Muscle of back (tissue), 11 donors: ENCODE measurements around the gene CDK5. TPM values are rescaled to one million over a fixed set of nuclear protein-coding genes. Genes with fewer than 3 reads are reported as not detected.
"Not testable (repeated sequence)": the region's sequence is repeated elsewhere in the genome, so short reads cannot be mapped to it uniquely, and the experiment has no call there.

Source experiments
- DNase-seq, 3 donors: peaks; one replicate each; pipeline versions ENCODE4 v3.0.0 to v3.0.0-alpha.2; 2013
- polyA plus RNA-seq, 10 donors: library from polyadenylated mRNA; unstranded; fragments of 120-200 nt; gene quantifications; one replicate each; pipeline ENCODE4 v1.2.1, GENCODE V29; 2013; ENCODE audit not compliant: insufficient read length in 10 of 10

The CDK5 gene
- polyA plus RNA-seq, 10 donors: 5.4 to 11.2 (median 9.4) TPM

- DNase-seq: peak in 2 of 3 donors; percentile 61 to 82
These were observed 39.7 kb downstream of the CDK5 start for GRCh38 chr7:151017953-151018420.

- DNase-seq: no peak
These were observed 40.2 kb downstream of the CDK5 start for GRCh38 chr7:151017370-151017952.

DNA sequence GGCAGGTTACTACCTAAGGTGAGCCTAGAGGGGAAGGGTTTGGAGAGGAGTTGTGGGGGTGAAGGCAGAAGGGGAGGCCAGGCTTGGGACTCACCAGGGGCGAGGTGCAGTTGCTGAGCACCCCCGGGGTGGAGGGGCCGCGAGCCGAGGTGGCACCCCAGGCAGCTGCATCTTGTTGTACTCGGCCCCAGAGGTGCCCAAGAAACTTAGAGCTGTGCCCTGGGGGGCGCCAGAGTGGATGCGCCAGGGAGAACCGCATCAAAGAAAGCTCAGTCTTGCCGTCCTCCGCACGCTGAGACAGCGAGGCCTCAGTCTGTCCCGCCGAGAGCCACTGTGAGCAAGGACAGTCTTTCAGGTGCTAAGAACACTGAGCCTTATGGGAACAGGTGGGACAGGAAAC is 40.8 kb downstream of the CDK5 start:
- DNase-seq: no peak

DNA sequence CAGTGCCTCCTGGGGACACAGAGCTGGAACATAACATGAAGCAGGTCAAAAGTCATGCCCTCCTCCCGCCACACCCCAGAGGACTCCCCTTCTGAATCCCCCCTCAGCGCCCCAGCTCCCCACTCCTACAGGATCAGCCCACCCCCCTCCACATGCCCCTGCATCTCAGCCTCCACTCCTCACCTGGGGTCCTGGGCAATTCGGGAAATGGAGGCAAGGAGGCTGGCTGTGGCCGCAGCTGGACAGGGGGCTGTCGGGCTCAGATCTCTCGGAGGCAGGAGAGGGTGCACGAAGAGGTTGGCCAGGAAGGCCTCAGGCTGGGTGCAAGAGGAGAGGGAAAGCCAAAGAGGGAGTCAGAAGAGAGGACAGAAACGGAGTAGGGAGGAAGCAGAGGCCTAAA is 41.2 kb downstream of the CDK5 start:
- no peak for DNase-seq

GRCh38 chr7:151015967-151016366 is 41.7 kb downstream of the CDK5 start:
- DNase-seq: no peak

- DNase-seq: peak in 1 of 3 donors; percentile 53
These were observed 42.7 kb downstream of the CDK5 start for GRCh38 chr7:151014950-151015349.

GRCh38 chr7:151013733-151014497 is 43.8 kb downstream of the CDK5 start:
- DNase-seq: peak; percentile 63 to 90 (median 82)

DNA sequence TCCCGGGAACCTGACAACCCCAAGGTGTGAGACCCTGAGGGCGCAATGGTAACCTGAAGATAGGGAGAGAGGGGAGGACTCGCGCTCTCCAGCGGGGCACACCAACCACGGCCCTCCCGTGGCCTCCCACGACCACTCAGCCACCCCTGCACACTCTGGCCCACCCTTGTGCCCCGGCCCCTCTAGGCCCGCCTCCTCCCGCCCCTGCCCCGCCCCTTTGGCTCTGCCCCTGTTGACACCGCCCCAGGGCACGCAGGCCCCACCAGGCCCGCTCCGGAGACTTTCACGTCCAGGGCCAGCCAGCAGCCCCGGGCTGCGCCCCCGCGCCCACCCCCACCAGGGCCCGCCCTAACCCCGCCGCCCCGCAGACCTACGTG is 44.4 kb downstream of the CDK5 start:
- DNase-seq: no peak

GRCh38 chr7:151012911-151013347 is 44.8 kb downstream of the CDK5 start:
- peak in 2 of 3 donors; percentile 46 to 75 for DNase-seq

- no peak for DNase-seq
These were observed 45.5 kb downstream of the CDK5 start for GRCh38 chr7:151012031-151012692.

DNA sequence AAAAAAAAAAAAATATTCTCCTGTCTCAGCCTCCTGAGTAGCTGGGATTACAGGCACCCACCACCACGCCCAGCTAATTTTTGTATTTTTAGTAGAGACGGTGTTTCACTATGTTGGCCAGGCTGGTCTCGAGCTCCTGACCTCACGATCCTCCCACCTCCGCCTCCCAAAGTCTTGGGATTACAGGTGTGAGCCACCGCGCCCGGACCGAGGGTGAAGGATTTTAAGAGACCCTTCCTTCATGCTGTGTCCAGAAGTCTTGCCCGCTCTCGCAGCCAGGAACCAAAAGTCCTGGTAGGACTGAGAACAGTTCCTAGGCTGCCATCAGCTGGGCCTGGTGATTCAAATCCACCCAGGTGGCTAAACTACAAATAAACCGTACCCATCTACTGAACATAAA is 46.1 kb downstream of the CDK5 start:
- not testable (repeated sequence) for DNase-seq

GRCh38 chr7:151011097-151011409 is 46.6 kb downstream of the CDK5 start:
- no peak for DNase-seq

DNA sequence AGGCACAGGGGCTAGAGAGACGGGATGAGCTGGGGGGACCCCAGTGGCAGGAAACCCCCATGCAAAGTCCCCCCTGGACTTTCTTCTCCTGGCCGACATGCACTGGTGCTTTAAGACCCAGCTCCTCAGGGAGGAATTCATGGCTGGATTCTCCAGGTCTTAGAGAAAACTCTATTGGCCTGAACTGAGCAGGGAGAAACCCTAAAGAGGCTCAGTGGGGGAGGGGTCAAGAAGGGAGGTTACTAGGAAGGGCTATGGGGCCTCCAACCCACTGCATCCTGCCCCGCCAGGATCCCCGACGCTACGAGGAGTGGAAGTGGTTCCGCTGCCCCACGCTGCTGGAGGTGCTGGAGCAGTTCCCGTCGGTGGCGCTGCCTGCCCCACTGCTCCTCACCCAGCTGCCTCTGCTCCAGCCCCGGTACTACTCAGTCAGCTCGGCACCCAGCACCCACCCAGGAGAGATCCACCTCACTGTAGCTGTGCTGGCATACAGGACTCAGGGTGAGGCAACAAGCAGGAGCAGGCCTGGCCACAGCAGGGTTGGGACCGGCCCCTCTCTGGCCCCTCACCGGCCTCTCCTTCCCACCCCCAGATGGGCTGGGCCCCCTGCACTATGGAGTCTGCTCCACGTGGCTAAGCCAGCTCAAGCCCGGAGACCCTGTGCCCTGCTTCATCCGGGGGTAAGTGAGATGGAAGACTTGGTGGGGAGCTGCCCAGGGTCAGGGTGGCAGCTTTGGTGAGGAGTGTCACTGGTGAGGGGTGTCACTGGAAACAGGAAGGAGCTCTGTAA is 47.2 kb downstream of the CDK5 start:
- DNase-seq: peak in 1 of 3 donors; percentile 55

DNA sequence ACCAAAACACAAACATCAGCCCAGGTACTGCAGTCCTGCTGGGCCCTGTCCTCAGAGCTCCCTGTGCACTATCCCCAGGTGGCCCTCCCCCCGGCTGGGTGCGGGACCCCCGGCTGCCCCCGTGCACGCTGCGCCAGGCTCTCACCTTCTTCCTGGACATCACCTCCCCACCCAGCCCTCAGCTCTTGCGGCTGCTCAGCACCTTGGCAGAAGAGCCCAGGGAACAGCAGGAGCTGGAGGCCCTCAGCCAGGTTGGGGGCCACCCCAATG is 47.7 kb downstream of the CDK5 start:
- no peak for DNase-seq

- DNase-seq: no peak
These were observed 48.2 kb downstream of the CDK5 start for GRCh38 chr7:151009327-151010036.

GRCh38 chr7:151008511-151009323 is 49.0 kb downstream of the CDK5 start:
- peak in 2 of 3 donors; percentile 54 to 73 for DNase-seq

DNA sequence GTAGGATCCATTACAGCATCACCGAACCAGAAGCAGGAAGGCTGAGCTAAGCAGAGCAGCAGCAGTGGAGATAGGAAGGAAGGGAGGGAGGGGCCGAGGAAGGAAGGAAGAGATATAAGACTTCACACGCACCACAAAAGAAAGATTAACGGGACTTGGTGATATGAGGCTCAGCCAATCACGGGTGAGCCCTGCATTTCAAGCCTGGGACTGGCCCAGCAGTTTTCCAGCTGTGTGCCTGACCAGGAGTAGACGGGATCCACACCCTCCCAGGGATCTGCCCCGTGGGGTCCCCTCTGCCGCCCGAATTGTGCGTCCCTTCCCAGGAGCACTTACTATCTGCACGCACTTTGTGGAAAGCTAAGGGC is 49.6 kb downstream of the CDK5 start:
- DNase-seq: no peak

GRCh38 chr7:151007469-151007898 is 50.2 kb downstream of the CDK5 start:
- no peak for DNase-seq

DNA sequence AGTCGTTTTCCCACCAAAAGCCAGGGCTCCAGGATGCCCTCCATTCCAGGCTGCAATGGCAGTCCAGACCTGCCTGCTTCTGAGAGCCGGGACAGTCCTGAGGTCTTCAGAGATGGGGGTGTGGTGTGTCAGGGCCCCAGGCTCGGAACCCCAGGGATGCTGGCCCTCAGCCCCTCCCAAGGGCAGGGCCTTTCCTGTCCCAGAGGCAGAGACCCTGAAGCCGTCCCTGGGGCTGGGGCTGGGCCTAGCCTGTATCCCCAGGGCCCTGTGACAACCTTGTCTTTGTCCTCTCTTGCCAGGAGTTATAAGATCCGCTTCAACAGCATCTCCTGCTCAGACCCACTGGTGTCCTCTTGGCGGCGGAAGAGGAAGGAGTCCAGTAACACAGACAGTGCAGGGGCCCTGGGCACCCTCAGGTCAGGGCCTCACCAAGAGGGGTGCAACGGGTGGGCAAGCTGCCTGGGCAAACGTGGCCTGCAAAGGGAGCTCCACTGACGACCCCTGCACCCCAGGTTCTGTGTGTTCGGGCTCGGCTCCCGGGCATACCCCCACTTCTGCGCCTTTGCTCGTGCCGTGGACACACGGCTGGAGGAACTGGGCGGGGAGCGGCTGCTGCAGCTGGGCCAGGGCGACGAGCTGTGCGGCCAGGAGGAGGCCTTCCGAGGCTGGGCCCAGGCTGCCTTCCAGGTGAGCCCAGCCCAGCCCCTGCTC is 51.0 kb downstream of the CDK5 start:
- DNase-seq: no peak

DNA sequence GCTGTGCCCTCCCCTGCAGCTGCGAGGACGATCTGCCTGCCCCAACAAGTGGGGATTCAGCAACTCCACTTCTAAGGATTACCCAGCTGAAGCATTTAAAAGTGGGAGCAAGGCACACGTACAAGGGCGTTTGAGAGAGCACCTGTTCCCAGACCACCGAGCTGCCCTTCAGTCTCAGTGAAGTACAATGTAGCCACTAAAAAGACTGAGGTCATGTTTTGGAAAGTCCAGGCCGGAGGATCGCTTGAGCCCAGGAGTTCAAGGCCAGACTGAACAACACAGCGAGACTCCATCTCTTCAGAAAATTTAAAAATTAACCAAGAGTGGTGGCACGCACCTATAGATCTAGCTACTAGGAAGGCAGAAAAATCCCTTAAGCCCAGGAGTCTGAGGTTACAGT is 52.1 kb downstream of the CDK5 start:
- DNase-seq: no peak
